ENCODE data around the gene PAX6.

The PAX6 gene

GRCh38 chr11:31844351-31844750 is 33.2 kb upstream of the PAX6 start:
- no peak for DNase-seq (ENCODE audit: low spot score)
- TF ChIP-seq, protein P1, sequence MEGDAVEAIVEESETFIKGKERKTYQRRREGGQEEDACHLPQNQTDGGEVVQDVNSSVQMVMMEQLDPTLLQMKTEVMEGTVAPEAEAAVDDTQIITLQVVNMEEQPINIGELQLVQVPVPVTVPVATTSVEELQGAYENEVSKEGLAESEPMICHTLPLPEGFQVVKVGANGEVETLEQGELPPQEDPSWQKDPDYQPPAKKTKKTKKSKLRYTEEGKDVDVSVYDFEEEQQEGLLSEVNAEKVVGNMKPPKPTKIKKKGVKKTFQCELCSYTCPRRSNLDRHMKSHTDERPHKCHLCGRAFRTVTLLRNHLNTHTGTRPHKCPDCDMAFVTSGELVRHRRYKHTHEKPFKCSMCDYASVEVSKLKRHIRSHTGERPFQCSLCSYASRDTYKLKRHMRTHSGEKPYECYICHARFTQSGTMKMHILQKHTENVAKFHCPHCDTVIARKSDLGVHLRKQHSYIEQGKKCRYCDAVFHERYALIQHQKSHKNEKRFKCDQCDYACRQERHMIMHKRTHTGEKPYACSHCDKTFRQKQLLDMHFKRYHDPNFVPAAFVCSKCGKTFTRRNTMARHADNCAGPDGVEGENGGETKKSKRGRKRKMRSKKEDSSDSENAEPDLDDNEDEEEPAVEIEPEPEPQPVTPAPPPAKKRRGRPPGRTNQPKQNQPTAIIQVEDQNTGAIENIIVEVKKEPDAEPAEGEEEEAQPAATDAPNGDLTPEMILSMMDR (IDR thresholded peaks at IDR 0.05; ENCODE audit: extremely low read depth, missing control alignments): no peak

DNA sequence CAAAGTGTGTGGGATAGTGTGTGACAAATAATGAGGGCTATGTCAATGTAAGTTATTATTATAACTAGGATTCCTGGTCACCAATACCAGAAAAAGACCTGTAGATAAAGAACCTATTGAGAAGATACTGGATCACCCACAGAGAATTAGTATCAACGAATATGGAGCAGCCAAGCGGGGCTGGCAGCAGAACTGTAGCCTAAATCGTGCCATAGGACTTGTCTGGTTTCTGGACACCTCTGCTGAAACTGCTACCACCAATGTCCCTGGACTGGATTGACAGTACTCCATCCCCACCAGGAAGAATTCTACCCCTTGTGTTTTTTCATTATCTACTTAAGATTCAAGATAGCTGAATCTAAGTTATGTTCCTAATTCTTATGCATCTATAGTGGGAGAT is 30.3 kb upstream of the PAX6 start:
- TF ChIP-seq, protein P1 (IDR thresholded peaks at IDR 0.05; ENCODE audit: extremely low read depth, missing control alignments): no peak
- DNase-seq (ENCODE audit: low spot score): no peak

GRCh38 chr11:31834237-31834636 is 23.1 kb upstream of the PAX6 start:
- TF ChIP-seq, protein P1 (IDR thresholded peaks at IDR 0.05; ENCODE audit: extremely low read depth, missing control alignments): no peak
- DNase-seq (ENCODE audit: low spot score): no peak

DNA sequence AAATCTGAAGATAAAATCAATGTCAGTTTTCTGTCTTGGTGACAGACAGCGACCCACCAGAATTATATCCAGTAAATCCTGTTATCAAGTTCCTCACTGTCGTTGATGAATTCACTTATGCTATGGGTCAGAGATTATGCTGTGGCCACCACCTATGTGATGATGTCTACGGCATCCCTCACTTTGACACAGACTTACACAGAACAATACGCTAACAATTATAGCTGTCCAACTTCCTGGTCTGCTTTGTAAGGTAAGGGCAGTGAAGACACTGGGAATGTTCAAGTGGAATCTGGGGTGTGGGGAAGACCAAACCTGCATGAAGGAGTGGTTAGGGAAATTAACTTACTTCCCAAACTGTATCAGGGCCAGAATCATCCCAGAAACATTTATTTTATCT is 19.3 kb upstream of the PAX6 start:
- TF ChIP-seq, protein P1 (IDR thresholded peaks at IDR 0.05; ENCODE audit: extremely low read depth, missing control alignments): no peak
- DNase-seq (ENCODE audit: low spot score): no peak

- TF ChIP-seq, protein P1 (IDR thresholded peaks at IDR 0.05; ENCODE audit: extremely low read depth, missing control alignments): no peak
- no peak for DNase-seq (ENCODE audit: low spot score)
Measured at GRCh38 chr11:31828217-31828616, 17.1 kb upstream of the PAX6 start.

GRCh38 chr11:31827455-31828206 is 16.5 kb upstream of the PAX6 start:
- DNase-seq (ENCODE audit: low spot score): peak; percentile 41
- TF ChIP-seq, protein P1 (IDR thresholded peaks at IDR 0.05; ENCODE audit: extremely low read depth, missing control alignments): no peak

DNA sequence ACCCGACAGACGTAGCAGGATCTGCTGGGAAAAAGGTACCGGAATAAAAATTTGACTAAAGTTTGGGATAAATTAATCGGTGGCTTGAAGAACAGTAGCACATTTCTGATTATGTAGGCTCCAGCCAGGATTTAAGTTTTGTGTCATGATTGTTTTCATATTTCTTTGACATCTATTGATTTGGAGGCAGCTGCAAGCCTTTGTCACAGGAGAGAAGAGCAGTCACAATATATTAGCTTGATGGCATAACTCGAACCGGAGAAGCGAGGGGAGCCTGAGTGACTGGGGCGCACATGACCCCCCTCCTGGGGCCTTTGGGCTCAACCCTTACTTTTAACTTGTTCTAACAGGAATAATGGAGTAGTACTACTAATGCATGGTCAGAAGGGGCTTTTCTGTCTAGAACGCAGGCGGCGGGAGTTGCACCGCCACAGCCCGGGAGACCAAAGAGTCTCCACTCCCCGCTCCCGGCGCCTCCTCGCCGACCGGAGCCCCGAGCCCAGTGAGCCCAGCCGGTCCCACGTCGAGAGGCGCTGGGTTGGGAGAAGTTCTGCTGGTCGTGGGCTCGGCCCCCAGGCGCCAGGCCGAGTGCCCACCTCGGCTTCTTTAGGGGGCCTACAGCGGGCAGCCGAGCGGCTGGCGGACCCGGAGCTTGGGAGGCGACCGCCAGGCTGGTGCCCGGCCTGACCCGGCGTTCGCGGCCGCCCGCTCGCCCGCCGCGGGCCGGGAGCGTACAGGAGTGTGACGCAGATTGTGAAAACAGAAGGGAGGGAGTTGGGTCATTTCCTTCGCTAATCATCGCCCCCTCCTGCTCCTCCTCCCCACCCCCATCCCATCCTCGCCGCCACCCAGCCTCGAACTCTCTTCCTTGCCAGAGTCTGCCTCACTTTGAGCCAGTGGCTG is 15.7 kb upstream of the PAX6 start:
- TF ChIP-seq, protein P1 (IDR thresholded peaks at IDR 0.05; ENCODE audit: extremely low read depth, missing control alignments): no peak
- peak; percentile 30 for DNase-seq (ENCODE audit: low spot score)

Data from GM20000 (cell line).